Gastroesophageal sphincter (tissue), 4 donors: Measurements from ENCODE around the gene ST3GAL5. TPM values are rescaled to one million over a fixed set of nuclear protein-coding genes. Genes with fewer than 3 reads are reported as not detected.
"Not testable (repeated sequence)": the region's sequence is repeated elsewhere in the genome, so short reads cannot be mapped to it uniquely, and the experiment has no call there.

Experiments
- ATAC-seq: fragments of 150-250 bp; one replicate; pipeline ENCODE4 v1.9.1; 2016; ENCODE audit warnings: mild to moderate bottlenecking, moderate library complexity
- H3K27ac ChIP-seq, 4 donors: fragments of 200-600 bp; sonication (generic) in 3 of 4; 1 replicate in 3 of 4; 2 replicates in 1 of 4; pipeline ENCODE4 v1.5.1; 2016 to 2019
- H3K27me3 ChIP-seq: fragments of 200-600 bp; sonication (generic); one replicate; pipeline ENCODE4 v1.5.1; 2019
- H3K36me3 ChIP-seq, 2 donors: fragments of 200-600 bp; sonication (generic); one replicate each; pipeline ENCODE4 v1.5.1; 2019; ENCODE audit warnings: control low read depth in 1 of 2
- H3K4me1 ChIP-seq, 3 donors: fragments of 200-600 bp; sonication (generic); 1 replicate in 2 of 3; 2 replicates in 1 of 3; pipeline ENCODE4 v1.5.1; 2016 to 2019; ENCODE audit warnings: control low read depth in 2 of 3
- H3K4me3 ChIP-seq, 2 donors: fragments of 200-600 bp; sonication (generic); one replicate each; pipeline ENCODE4 v1.5.1; 2019; ENCODE audit warnings: mild to moderate bottlenecking in 1 of 2, moderate library complexity in 1 of 2
- H3K9me3 ChIP-seq, 3 donors: fragments of 200-600 bp; sonication (generic); one replicate each; pipeline ENCODE4 v1.5.1; 2017 to 2019; ENCODE audit warnings: control low read depth in 2 of 3
- CTCF ChIP-seq, 4 experiments: fragments of 200-600 bp in 2 of 4; fragments of 450-650 bp in 2 of 4; sonication (generic) in 1 of 4; IDR thresholded peaks; one replicate each; pipeline ENCODE4 v1.5.1; 2017 to 2019; ENCODE audit warnings: antibody characterized with exemption in 4 of 4, mild to moderate bottlenecking in 2 of 4, moderate library complexity in 2 of 4
- EP300 ChIP-seq: sonication (generic); formaldehyde crosslinking; IDR thresholded peaks from one replicate; pipeline ENCODE4 v1.6.1; 2017; ENCODE audit warnings: antibody characterized with exemption, mild to moderate bottlenecking
- POLR2A ChIP-seq, 2 donors: fragments of 450-650 bp; IDR thresholded peaks; one replicate each; pipeline ENCODE4 v1.6.1; 2017; ENCODE audit warnings: antibody characterized with exemption in 2 of 2, mild to moderate bottlenecking in 2 of 2, moderate library complexity in 1 of 2
- POLR2AphosphoS5 ChIP-seq: sonication (generic); formaldehyde crosslinking; IDR thresholded peaks from one replicate; pipeline ENCODE4 v1.6.1; 2017; ENCODE audit warnings: antibody characterized with exemption
- WGBS, 2 donors: methylation state at CpG; one replicate each; pipeline ENCODE4 v1.1.5; 2018; ENCODE audit warnings: low coverage in 1 of 2; 5-methylcytosine and 5-hydroxymethylcytosine counted together
- total RNA-seq, 4 donors: library from RNA; depleted of rRNA; stranded (reverse); fragments of >200 nt; gene quantifications; one replicate each; pipeline ENCODE4 v1.1.0, GENCODE V29; 2016

ST3GAL5 gene
- total RNA-seq, 4 donors from 2014 or later = 15.2 to 55.9 (median 22.7) TPM

- Histone ChIP-seq H3K4me3 (no peak overlapping the region), H3K27ac (no peak overlapping the region), H3K36me3 (no peaks in the 10 kb centered on the region), H3K27me3 (no peaks in the 10 kb centered on the region), H3K9me3 (no peaks in the 10 kb centered on the region), H3K4me1 (peaks cover 0 to 18% (median 3%) of the 10 kb centered on the region in 3 donors)
- 87 to 88% methylated on average over 2 of the region's 2 CpGs for WGBS, 2 donors
- no peak for ATAC-seq
- no peak for TF ChIP-seq EP300
- TF ChIP-seq CTCF (IDR thresholded peaks at IDR 0.05) = no peak
- TF ChIP-seq POLR2AphosphoS5 = no peak
- TF ChIP-seq POLR2A (IDR thresholded peaks at IDR 0.05) = no peak
These were observed 11.6 kb upstream of the ST3GAL5 start for GRCh38 chr2:85900366-85900765.

- no peaks in the 10 kb centered on the region for H3K36me3 ChIP-seq
- WGBS, 2 donors = 100% methylated on average over 1 of the region's 1 CpG; no CpG with 5 or more reads in 1 of the 2 donors
- H3K4me3 ChIP-seq = no peak overlapping the region
- H3K27me3 ChIP-seq = no peaks in the 10 kb centered on the region
- H3K27ac ChIP-seq = no peak overlapping the region
- ATAC-seq = no peak
- H3K9me3 ChIP-seq = no peaks in the 10 kb centered on the region
- TF ChIP-seq EP300 (no peak), CTCF (IDR thresholded peaks at IDR 0.05) (no peak), POLR2A (IDR thresholded peaks at IDR 0.05) (no peak), POLR2AphosphoS5 (no peak)
- peaks cover 0 to 12% (median under 1%) of the 10 kb centered on the region in 3 donors for H3K4me1 ChIP-seq
These were observed 11.1 kb upstream of the ST3GAL5 start for GRCh38 chr2:85899849-85900248.

DNA sequence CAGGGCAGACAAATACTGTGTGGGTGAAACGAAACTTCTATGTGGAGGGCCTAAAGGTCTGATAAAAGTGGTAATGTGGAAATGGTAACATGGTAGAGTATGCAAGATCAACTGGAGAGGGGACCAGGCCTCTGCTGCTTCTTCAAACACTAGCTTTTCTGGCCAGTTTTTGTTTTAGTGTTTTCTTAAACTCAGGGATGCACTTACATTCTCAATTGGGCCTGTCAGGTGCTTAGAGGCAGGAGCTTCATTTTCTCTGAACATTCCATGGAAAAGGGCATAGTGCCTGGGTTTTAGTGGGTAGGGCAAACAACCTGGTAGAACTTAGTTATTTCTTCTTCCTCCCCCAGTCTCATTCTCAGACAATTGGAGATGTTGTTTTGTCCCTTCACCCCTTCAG is 10.5 kb upstream of the ST3GAL5 start:
- ATAC-seq = no peak
- Histone ChIP-seq H3K27ac (no peak overlapping the region), H3K9me3 (no peaks in the 10 kb centered on the region), H3K36me3 (no peaks in the 10 kb centered on the region), H3K27me3 (no peaks in the 10 kb centered on the region), H3K4me1 (peaks cover 0 to 7% (median 0%) of the 10 kb centered on the region in 3 donors), H3K4me3 (no peak overlapping the region)
- WGBS, 2 donors = 86 to 100% methylated on average over 1 of the region's 1 CpG
- TF ChIP-seq CTCF (IDR thresholded peaks at IDR 0.05) = no peak
- no peak for TF ChIP-seq POLR2AphosphoS5
- TF ChIP-seq EP300 = no peak
- no peak for TF ChIP-seq POLR2A (IDR thresholded peaks at IDR 0.05)

DNA sequence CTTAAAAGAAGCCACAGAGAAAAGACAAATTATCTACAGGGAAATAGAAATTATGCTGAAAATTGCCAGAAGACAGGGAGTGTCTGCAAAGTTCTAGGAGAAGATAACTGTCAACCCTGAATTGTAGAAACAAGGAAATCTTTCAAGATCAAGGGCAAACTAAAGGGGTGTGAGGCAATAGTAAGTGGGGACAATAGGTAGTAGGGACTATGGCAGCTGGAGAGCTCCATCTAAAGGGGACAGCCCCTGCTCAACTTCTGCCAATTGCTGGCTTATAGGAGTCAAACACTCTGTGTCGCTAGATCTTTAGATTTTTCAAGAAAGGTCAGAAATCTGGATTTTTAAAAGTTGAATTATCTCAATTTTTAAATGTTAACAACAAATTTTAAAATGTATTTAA is 10.1 kb upstream of the ST3GAL5 start:
- WGBS, 2 donors = 89 to 100% methylated on average over 1 of the region's 1 CpG
- TF ChIP-seq CTCF (IDR thresholded peaks at IDR 0.05) = no peak
- no peaks in the 10 kb centered on the region for H3K36me3 ChIP-seq

DNA sequence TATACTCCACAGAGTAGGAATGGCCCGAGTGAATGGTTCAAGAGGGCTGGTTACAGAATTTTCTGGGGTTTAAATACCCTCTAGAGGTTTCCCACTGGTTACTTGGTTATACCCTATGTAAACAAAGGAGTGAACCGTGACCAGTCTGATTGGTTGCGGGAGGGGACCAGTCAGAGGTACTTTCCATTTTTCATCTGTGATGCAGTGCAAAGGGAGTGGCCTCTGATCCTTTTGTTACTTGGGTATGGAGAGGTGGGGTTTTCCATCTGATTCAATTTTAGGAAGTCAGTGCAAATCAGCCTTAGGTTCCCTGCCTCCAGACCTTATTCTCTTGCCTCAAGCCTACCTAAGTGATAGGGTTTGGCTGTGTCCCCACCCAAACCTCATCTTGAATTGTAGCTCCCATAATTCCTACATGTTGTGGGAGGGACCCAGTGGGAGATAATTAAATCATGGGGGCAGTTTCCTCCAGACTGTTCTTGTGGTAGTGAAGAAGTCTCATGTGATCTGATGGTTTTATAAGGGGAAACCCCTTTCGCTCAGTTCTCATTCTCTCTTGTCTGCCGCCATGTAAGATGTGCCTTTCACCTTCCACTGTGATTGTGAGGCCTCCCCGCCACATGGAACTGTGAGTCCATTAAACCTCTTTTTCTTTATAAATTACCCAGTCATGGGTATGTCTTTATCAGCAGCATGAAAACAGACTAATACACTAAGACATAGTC is 5.9 kb upstream of the ST3GAL5 start:
- 94% methylated on average over 3 to 5 of the region's 6 CpGs for WGBS, 2 donors
- not testable (repeated sequence) for H3K9me3 ChIP-seq, H3K36me3 ChIP-seq, H3K4me3 ChIP-seq, H3K27me3 ChIP-seq, ATAC-seq, H3K27ac ChIP-seq
- H3K4me1 ChIP-seq = peaks cover 0 to 31% (median 8%) of the 10 kb centered on the region in 3 donors

More for the DNA sequence above, 10.1 kb upstream of the ST3GAL5 start:
- ATAC-seq = no peak
- no peaks in the 10 kb centered on the region for H3K27me3 ChIP-seq
- no peaks in the 10 kb centered on the region for H3K9me3 ChIP-seq
- H3K27ac ChIP-seq = no peak overlapping the region
- H3K4me3 ChIP-seq = no peak overlapping the region
- peaks cover 0 to 3% (median 0%) of the 10 kb centered on the region in 3 donors for H3K4me1 ChIP-seq
